HEK293 (cell line): ENCODE data around the gene COA1.

Experiments used
- CTCF ChIA-PET: fragments of 350-600 bp; formaldehyde crosslinking; extraction: SDS; loops from one replicate; lab custom pipeline; 2021; ENCODE audit warnings: antibody characterized with exemption; lab: Yijun Ruan, JAX
- POLR2A ChIA-PET: fragments of 300-600 bp; formaldehyde crosslinking; extraction: SDS; loops from one replicate; lab custom pipeline; 2020; ENCODE audit warnings: antibody characterized with exemption, inconsistent platforms; lab: Yijun Ruan, JAX
- H3K27ac ChIP-seq: fragments of 200-500 bp; sonication (Bioruptor generic); 2 replicates; pipeline ENCODE4 v1.5.1; 2014; ENCODE audit warnings: low read depth, low read length, control low read depth, inconsistent platforms; ENCODE audit errors: extremely low read depth
- H3K36me3 ChIP-seq, 2 experiments: fragments of 200-500 bp in 1 of 2; sonication (Bioruptor generic) in 1 of 2; 1 replicate in 1 of 2; 2 replicates in 1 of 2; pipeline ENCODE4 v1.5.1; 2014 to 2017; ENCODE audit warnings: inconsistent platforms in 2 of 2, low read length in 2 of 2; ENCODE audit not compliant: control insufficient read depth in 2 of 2, insufficient read depth in 1 of 2
- H3K4me1 ChIP-seq: fragments of 200-500 bp; sonication (Bioruptor generic); 2 replicates; pipeline ENCODE4 v1.5.1; 2014; ENCODE audit warnings: mild to moderate bottlenecking, low read length, inconsistent platforms; ENCODE audit not compliant: control insufficient read depth, insufficient read depth
- H3K4me3 ChIP-seq: 2 replicates; pipeline ENCODE4 v1.5.1; 2011; ENCODE audit warnings: low read depth, mild to moderate bottlenecking, control low read depth, low read length, moderate library complexity
- H3K9me3 ChIP-seq: fragments of 200-500 bp; sonication (Bioruptor generic); 2 replicates; pipeline ENCODE4 v1.5.1; 2014; ENCODE audit warnings: low read depth, low read length, inconsistent platforms; ENCODE audit not compliant: control insufficient read depth, insufficient read depth
- BCL11A ChIP-seq: fragments of 450-650 bp; formaldehyde crosslinking; IDR thresholded peaks from 2 replicates; pipeline ENCODE4 v1.5.1; 2016; ENCODE audit warnings: low read depth, missing biosample characterization, missing genetic modification characterization
- GLI2 ChIP-seq: fragments of 450-650 bp; formaldehyde crosslinking; IDR thresholded peaks from 2 replicates; pipeline ENCODE4; 2017; ENCODE audit warnings: missing biosample characterization, missing genetic modification characterization, low read depth, borderline replicate concordance
- KLF10 ChIP-seq: fragments of 450-650 bp; IDR thresholded peaks from 2 replicates; pipeline ENCODE4 v1.5.1; 2018; ENCODE audit warnings: missing biosample characterization, mild to moderate bottlenecking, missing genetic modification characterization
- KLF7 ChIP-seq: fragments of 450-650 bp; formaldehyde crosslinking; IDR thresholded peaks from 2 replicates; pipeline ENCODE4 v1.5.1; 2016; ENCODE audit warnings: missing biosample characterization, missing genetic modification characterization, borderline replicate concordance
- MYNN ChIP-seq: fragments of 450-650 bp; formaldehyde crosslinking; IDR thresholded peaks from 2 replicates; pipeline ENCODE4 v1.5.1; 2016; ENCODE audit warnings: missing biosample characterization, missing genetic modification characterization, borderline replicate concordance
- OSR2 ChIP-seq: fragments of 450-650 bp; formaldehyde crosslinking; IDR thresholded peaks from 2 replicates; pipeline ENCODE4 v1.5.1; 2016; ENCODE audit warnings: missing biosample characterization, missing genetic modification characterization
- SCRT1 ChIP-seq: fragments of 450-650 bp; formaldehyde crosslinking; IDR thresholded peaks from 2 replicates; pipeline ENCODE4 v1.5.1; 2016; ENCODE audit warnings: missing biosample characterization, missing genetic modification characterization, borderline replicate concordance
- WT1 ChIP-seq: fragments of 450-650 bp; formaldehyde crosslinking; IDR thresholded peaks from 2 replicates; pipeline ENCODE4 v1.5.1; 2016; ENCODE audit warnings: missing biosample characterization, missing genetic modification characterization
- ZFP3 ChIP-seq: fragments of 450-650 bp; formaldehyde crosslinking; IDR thresholded peaks from 2 replicates; pipeline ENCODE4 v1.5.1; 2016; ENCODE audit warnings: low read depth, missing biosample characterization, missing genetic modification characterization
- ZFP37 ChIP-seq: fragments of 450-650 bp; formaldehyde crosslinking; IDR thresholded peaks from 2 replicates; pipeline ENCODE4 v1.5.1; 2016; ENCODE audit warnings: missing biosample characterization, missing genetic modification characterization
- ZFP69B ChIP-seq: fragments of 450-650 bp; formaldehyde crosslinking; IDR thresholded peaks from 2 replicates; pipeline ENCODE4 v1.5.1; 2016; ENCODE audit warnings: missing biosample characterization, missing genetic modification characterization
- ZNF112 ChIP-seq: fragments of 450-650 bp; formaldehyde crosslinking; IDR thresholded peaks from 2 replicates; pipeline ENCODE4 v1.5.0; 2017; ENCODE audit warnings: missing biosample characterization, missing genetic modification characterization
- ZNF311 ChIP-seq: fragments of 450-650 bp; formaldehyde crosslinking; IDR thresholded peaks from 2 replicates; pipeline ENCODE4 v1.5.1; 2017; ENCODE audit warnings: missing biosample characterization, missing genetic modification characterization, borderline replicate concordance
- ZNF394 ChIP-seq: fragments of 450-650 bp; formaldehyde crosslinking; IDR thresholded peaks from 2 replicates; pipeline ENCODE4 v1.5.1; 2016; ENCODE audit warnings: missing biosample characterization, missing genetic modification characterization, mild to moderate bottlenecking, moderate library complexity, borderline replicate concordance
- ZNF544 ChIP-seq: fragments of 450-650 bp; formaldehyde crosslinking; IDR thresholded peaks from 2 replicates; pipeline ENCODE4 v1.5.0; 2017; ENCODE audit warnings: missing biosample characterization, missing genetic modification characterization
- ZNF555 ChIP-seq: fragments of 450-650 bp; formaldehyde crosslinking; conservative IDR thresholded peaks from 2 replicates; pipeline ENCODE4 v1.5.1; 2017; ENCODE audit warnings: missing biosample characterization, mild to moderate bottlenecking, missing genetic modification characterization, inconsistent platforms
- ZNF660 ChIP-seq: fragments of 450-650 bp; IDR thresholded peaks from 2 replicates; pipeline ENCODE4 v1.5.1; 2018; ENCODE audit warnings: missing biosample characterization, mild to moderate bottlenecking, missing genetic modification characterization
- ZNF777 ChIP-seq: fragments of 450-650 bp; formaldehyde crosslinking; IDR thresholded peaks from 2 replicates; pipeline ENCODE4 v1.5.1; 2017; ENCODE audit warnings: missing biosample characterization, missing genetic modification characterization, borderline replicate concordance
- ZNF791 ChIP-seq: fragments of 450-650 bp; formaldehyde crosslinking; IDR thresholded peaks from 2 replicates; pipeline ENCODE4 v1.5.1; 2016; ENCODE audit warnings: missing biosample characterization, missing genetic modification characterization
- ZNF792 ChIP-seq: fragments of 450-650 bp; formaldehyde crosslinking; IDR thresholded peaks from 2 replicates; pipeline ENCODE4 v1.5.1; 2016; ENCODE audit warnings: missing biosample characterization, missing genetic modification characterization
- ZNF830 ChIP-seq: fragments of 450-650 bp; IDR thresholded peaks from 2 replicates; pipeline ENCODE4 v1.5.0; 2018; ENCODE audit warnings: missing biosample characterization, missing genetic modification characterization, low read depth, mild to moderate bottlenecking, moderate library complexity
- ZNF843 ChIP-seq: fragments of 450-650 bp; formaldehyde crosslinking; IDR thresholded peaks from 2 replicates; pipeline ENCODE4 v1.5.1; 2016; ENCODE audit warnings: missing biosample characterization, missing genetic modification characterization
- TF ChIP-seq, protein P1 (sequence below): fragments of 450-650 bp; formaldehyde crosslinking; IDR thresholded peaks from 2 replicates; pipeline ENCODE4 v1.5.1; 2016; ENCODE audit warnings: missing biosample characterization, missing genetic modification characterization, borderline replicate concordance
- TF ChIP-seq, protein P2 (sequence below): fragments of 450-650 bp; formaldehyde crosslinking; IDR thresholded peaks from 2 replicates; pipeline ENCODE4 v1.5.1; 2016; ENCODE audit warnings: missing biosample characterization, missing genetic modification characterization
- TF ChIP-seq, protein P3 (sequence below): IDR thresholded peaks from 2 replicates; pipeline ENCODE4 v1.6.1; 2011; ENCODE audit warnings: mild to moderate bottlenecking, low read depth, low read length, borderline replicate concordance
- TF ChIP-seq, protein P4 (sequence below): fragments of 450-650 bp; formaldehyde crosslinking; IDR thresholded peaks from 2 replicates; pipeline ENCODE4 v1.5.1; 2017; ENCODE audit warnings: missing biosample characterization, missing genetic modification characterization

COA1 gene

DNA sequence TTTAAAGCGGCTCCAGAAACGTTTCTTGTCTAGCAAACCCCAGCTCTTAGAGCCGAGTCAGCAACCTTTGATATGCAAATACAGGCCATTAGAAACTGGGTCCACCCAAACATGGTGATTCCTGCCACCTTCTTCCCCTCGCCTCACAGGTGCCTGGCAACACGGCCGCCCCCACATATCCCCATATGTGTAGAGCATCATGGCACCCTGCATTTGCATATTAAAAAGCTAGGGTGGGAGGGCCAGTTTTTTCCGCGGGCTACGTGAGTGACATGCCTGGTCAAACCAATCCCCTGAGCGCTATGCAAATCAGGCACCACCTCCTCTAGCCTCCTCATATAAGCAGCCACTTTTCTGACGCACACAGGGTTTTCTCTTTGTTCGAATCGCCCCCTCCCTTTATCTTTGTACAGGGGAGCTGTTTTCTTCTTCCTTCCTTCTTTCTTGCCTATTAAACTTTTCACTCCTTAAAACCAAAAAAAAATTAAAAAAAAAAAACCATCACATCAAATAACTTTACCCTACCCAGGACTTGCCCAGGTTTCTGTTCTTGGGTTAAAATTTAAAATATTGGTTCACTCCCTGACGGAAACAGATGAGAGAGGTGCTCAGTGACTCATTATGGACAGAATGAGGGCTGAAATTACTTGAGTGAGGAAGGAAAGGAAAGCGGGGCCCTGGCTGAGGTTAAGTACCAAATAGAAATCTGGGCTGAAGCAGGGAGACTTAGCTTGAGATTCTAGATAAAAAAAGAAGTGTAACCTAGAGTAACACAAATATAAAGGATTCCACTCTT lies 59.8 kb downstream of the COA1 start:
- Histone ChIP-seq H3K4me3 (no peak overlapping the region), H3K9me3 (no peaks in the 10 kb centered on the region), H3K36me3 (no peaks in the 10 kb centered on the region), H3K4me1 (no peaks in the 10 kb centered on the region), H3K27ac (no peak overlapping the region)
- CTCF ChIA-PET: interaction anchor here (1.0 kb wide), 1 partner anchor 13 kb away, joined by 3 read pairs; no protein-coding TSS in a partner anchor
- POLR2A ChIA-PET: no interaction called here
- TF ChIP-seq ZFP69B (tag by site-specific recombination) (no peak), ZFP37 (tag by site-specific recombination) (no peak), ZNF791 (tag by site-specific recombination) (no peak), ZNF112 (tag by site-specific recombination) (no peak), ZNF394 (tag by site-specific recombination) (no peak), ZNF830 (tag by site-specific recombination) (no peak), ZNF555 (tag by site-specific recombination) (no peak), ZNF544 (no peak), ZNF660 (tag by site-specific recombination) (no peak), SCRT1 (tag by site-specific recombination) (no peak), ZNF843 (no peak), ZNF777 (no peak), ZNF792 (tag by site-specific recombination) (no peak), OSR2 (tag by site-specific recombination) (no peak), ZFP3 (tag by site-specific recombination) (no peak), BCL11A (no peak), KLF7 (tag by site-specific recombination) (no peak), ZNF311 (tag by site-specific recombination) (no peak)
- TF ChIP-seq, protein P1, sequence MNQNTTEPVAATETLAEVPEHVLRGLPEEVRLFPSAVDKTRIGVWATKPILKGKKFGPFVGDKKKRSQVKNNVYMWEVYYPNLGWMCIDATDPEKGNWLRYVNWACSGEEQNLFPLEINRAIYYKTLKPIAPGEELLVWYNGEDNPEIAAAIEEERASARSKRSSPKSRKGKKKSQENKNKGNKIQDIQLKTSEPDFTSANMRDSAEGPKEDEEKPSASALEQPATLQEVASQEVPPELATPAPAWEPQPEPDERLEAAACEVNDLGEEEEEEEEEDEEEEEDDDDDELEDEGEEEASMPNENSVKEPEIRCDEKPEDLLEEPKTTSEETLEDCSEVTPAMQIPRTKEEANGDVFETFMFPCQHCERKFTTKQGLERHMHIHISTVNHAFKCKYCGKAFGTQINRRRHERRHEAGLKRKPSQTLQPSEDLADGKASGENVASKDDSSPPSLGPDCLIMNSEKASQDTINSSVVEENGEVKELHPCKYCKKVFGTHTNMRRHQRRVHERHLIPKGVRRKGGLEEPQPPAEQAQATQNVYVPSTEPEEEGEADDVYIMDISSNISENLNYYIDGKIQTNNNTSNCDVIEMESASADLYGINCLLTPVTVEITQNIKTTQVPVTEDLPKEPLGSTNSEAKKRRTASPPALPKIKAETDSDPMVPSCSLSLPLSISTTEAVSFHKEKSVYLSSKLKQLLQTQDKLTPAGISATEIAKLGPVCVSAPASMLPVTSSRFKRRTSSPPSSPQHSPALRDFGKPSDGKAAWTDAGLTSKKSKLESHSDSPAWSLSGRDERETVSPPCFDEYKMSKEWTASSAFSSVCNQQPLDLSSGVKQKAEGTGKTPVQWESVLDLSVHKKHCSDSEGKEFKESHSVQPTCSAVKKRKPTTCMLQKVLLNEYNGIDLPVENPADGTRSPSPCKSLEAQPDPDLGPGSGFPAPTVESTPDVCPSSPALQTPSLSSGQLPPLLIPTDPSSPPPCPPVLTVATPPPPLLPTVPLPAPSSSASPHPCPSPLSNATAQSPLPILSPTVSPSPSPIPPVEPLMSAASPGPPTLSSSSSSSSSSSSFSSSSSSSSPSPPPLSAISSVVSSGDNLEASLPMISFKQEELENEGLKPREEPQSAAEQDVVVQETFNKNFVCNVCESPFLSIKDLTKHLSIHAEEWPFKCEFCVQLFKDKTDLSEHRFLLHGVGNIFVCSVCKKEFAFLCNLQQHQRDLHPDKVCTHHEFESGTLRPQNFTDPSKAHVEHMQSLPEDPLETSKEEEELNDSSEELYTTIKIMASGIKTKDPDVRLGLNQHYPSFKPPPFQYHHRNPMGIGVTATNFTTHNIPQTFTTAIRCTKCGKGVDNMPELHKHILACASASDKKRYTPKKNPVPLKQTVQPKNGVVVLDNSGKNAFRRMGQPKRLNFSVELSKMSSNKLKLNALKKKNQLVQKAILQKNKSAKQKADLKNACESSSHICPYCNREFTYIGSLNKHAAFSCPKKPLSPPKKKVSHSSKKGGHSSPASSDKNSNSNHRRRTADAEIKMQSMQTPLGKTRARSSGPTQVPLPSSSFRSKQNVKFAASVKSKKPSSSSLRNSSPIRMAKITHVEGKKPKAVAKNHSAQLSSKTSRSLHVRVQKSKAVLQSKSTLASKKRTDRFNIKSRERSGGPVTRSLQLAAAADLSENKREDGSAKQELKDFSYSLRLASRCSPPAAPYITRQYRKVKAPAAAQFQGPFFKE (tag by site-specific recombination): no peak

- ChIA-PET POLR2A (interaction anchor here (0.9 kb wide), 1 partner anchor 85 kb away, joined by 3 read pairs; the partner anchor contains the start of gene STK17A), CTCF (interaction anchor here (0.5 to 1.1 kb wide), 5 partner anchors 11 to 1727 kb away, joined by 3 to 4 read pairs (median 3); partner anchors contain the start of gene STK17A)
- H3K4me3 ChIP-seq: no peak overlapping the region
- H3K36me3 ChIP-seq: peaks cover 0 to under 1% of the 10 kb centered on the region in 2 experiments; a peak in 2 of 3 replicates
- no peak overlapping the region for H3K27ac ChIP-seq
- H3K4me1 ChIP-seq: no peaks in the 10 kb centered on the region
- H3K9me3 ChIP-seq: no peaks in the 10 kb centered on the region
- TF ChIP-seq, protein P2, sequence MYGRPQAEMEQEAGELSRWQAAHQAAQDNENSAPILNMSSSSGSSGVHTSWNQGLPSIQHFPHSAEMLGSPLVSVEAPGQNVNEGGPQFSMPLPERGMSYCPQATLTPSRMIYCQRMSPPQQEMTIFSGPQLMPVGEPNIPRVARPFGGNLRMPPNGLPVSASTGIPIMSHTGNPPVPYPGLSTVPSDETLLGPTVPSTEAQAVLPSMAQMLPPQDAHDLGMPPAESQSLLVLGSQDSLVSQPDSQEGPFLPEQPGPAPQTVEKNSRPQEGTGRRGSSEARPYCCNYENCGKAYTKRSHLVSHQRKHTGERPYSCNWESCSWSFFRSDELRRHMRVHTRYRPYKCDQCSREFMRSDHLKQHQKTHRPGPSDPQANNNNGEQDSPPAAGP (tag by site-specific recombination): no peak
- TF ChIP-seq MYNN (tag by site-specific recombination) (no peak), KLF10 (tag by site-specific recombination) (no peak), WT1 (tag by site-specific recombination) (no peak), GLI2 (tag by site-specific recombination) (no peak)
- TF ChIP-seq, protein P3, sequence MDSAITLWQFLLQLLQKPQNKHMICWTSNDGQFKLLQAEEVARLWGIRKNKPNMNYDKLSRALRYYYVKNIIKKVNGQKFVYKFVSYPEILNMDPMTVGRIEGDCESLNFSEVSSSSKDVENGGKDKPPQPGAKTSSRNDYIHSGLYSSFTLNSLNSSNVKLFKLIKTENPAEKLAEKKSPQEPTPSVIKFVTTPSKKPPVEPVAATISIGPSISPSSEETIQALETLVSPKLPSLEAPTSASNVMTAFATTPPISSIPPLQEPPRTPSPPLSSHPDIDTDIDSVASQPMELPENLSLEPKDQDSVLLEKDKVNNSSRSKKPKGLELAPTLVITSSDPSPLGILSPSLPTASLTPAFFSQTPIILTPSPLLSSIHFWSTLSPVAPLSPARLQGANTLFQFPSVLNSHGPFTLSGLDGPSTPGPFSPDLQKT: no peak
- TF ChIP-seq, protein P4, sequence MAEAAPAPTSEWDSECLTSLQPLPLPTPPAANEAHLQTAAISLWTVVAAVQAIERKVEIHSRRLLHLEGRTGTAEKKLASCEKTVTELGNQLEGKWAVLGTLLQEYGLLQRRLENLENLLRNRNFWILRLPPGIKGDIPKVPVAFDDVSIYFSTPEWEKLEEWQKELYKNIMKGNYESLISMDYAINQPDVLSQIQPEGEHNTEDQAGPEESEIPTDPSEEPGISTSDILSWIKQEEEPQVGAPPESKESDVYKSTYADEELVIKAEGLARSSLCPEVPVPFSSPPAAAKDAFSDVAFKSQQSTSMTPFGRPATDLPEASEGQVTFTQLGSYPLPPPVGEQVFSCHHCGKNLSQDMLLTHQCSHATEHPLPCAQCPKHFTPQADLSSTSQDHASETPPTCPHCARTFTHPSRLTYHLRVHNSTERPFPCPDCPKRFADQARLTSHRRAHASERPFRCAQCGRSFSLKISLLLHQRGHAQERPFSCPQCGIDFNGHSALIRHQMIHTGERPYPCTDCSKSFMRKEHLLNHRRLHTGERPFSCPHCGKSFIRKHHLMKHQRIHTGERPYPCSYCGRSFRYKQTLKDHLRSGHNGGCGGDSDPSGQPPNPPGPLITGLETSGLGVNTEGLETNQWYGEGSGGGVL: no peak
Measured at GRCh38 chr7:43668035-43668434, 61.3 kb downstream of the COA1 start.
